WTC11 (cell line): ENCODE measurements around the gene NEK7.

Experiments used
- CBFB ChIP-seq: sonication (generic); formaldehyde crosslinking; IDR thresholded peaks from 2 replicates; pipeline ENCODE4 v1.8.1; 2022; ENCODE audit warnings: mild to moderate bottlenecking, low read depth, missing genetic modification reagents
- CTCF ChIP-seq: fragments of 200-600 bp; IDR thresholded peaks from 2 replicates; pipeline ENCODE4 v1.8.0; 2022; ENCODE audit warnings: antibody characterized with exemption
- ESRRA ChIP-seq: sonication (generic); formaldehyde crosslinking; IDR thresholded peaks from 2 replicates; pipeline ENCODE4 v1.8.1; 2022; ENCODE audit warnings: mild to moderate bottlenecking, missing genetic modification reagents, borderline replicate concordance
- JUN ChIP-seq: sonication (generic); formaldehyde crosslinking; IDR thresholded peaks from 2 replicates; pipeline ENCODE4 v1.8.0; 2023; ENCODE audit warnings: mild to moderate bottlenecking, missing genetic modification reagents
- MAX ChIP-seq: sonication (generic); formaldehyde crosslinking; IDR thresholded peaks from 2 replicates; pipeline ENCODE4 v1.8.0; 2022; ENCODE audit warnings: mild to moderate bottlenecking, missing genetic modification reagents
- TP53 ChIP-seq: sonication (generic); formaldehyde crosslinking; IDR thresholded peaks from 2 replicates; pipeline ENCODE4 v1.8.1; 2023; ENCODE audit warnings: mild to moderate bottlenecking, missing genetic modification reagents
- ZBTB43 ChIP-seq: sonication (generic); formaldehyde crosslinking; IDR thresholded peaks from 2 replicates; pipeline ENCODE4 v1.8.1; 2023; ENCODE audit warnings: mild to moderate bottlenecking, missing genetic modification reagents
- ZNF121 ChIP-seq: sonication (generic); formaldehyde crosslinking; IDR thresholded peaks from 2 replicates; pipeline ENCODE4 v1.8.0; 2023; ENCODE audit warnings: missing genetic modification reagents
- ZNF317 ChIP-seq: sonication (generic); formaldehyde crosslinking; IDR thresholded peaks from 2 replicates; pipeline ENCODE4 v1.8.1; 2023; ENCODE audit warnings: low read depth, mild to moderate bottlenecking, moderate library complexity, missing genetic modification reagents, borderline replicate concordance

GRCh38 chr1:198165927-198166647 lies 9.3 kb downstream of the NEK7 start:
- TF ChIP-seq CTCF (no peak), ZBTB43 (CRISPR knock-in tag) (no peak), JUN (CRISPR knock-in tag) (no peak), ESRRA (CRISPR knock-in tag) (no peak), ZNF121 (no peak), ZNF317 (CRISPR knock-in tag) (no peak), TP53 (no peak), MAX (CRISPR knock-in tag) (no peak), CBFB (no peak)
